H9 (cell line): ENCODE measurements around the gene INPP5A. TPM values are rescaled to one million over a fixed set of nuclear protein-coding genes. Genes with fewer than 3 reads are reported as not detected.
A peak's percentile ranks its signal among the peaks of the same experiment; 100 is the strongest.

ENCODE experiments used
- DNase-seq: peaks from one replicate; pipeline ENCODE4 v3.0.0-alpha.2; 2017
- H2AFZ ChIP-seq: one replicate; pipeline ENCODE4 v1.6.1; 2013; ENCODE audit warnings: mild to moderate bottlenecking, low read length, control low read depth, moderate library complexity
- H2AK5ac ChIP-seq: 2 replicates; pipeline ENCODE4 v1.6.1; 2013; ENCODE audit warnings: low read length, control low read depth, mixed read lengths; ENCODE audit not compliant: insufficient read length
- H2BK120ac ChIP-seq: one replicate; pipeline ENCODE4 v1.6.1; 2013; ENCODE audit warnings: low read depth, mild to moderate bottlenecking, low read length, control low read depth, inconsistent platforms; ENCODE audit not compliant: poor library complexity, severe bottlenecking
- H2BK12ac ChIP-seq: 2 replicates; pipeline ENCODE4 v1.6.1; 2013; ENCODE audit warnings: low read length, control low read depth, mixed read lengths, low read depth; ENCODE audit not compliant: insufficient read length
- H2BK15ac ChIP-seq: 2 replicates; pipeline ENCODE4 v1.6.1; 2013; ENCODE audit warnings: low read depth, low read length, control low read depth
- H2BK20ac ChIP-seq: one replicate; pipeline ENCODE4 v1.6.1; 2013; ENCODE audit warnings: low read depth, mild to moderate bottlenecking, low read length, control low read depth, inconsistent platforms; ENCODE audit not compliant: poor library complexity, severe bottlenecking
- H2BK5ac ChIP-seq: 2 replicates; pipeline ENCODE4 v1.6.1; 2013; ENCODE audit warnings: low read length, control low read depth, mixed read lengths; ENCODE audit not compliant: insufficient read length
- H3K14ac ChIP-seq: 2 replicates; pipeline ENCODE4 v1.6.1; 2013; ENCODE audit warnings: low read length, control low read depth; ENCODE audit not compliant: insufficient read depth
- H3K18ac ChIP-seq: 2 replicates; pipeline ENCODE4 v1.6.1; 2013; ENCODE audit warnings: low read depth, mild to moderate bottlenecking, mixed read lengths, low read length, control low read depth; ENCODE audit not compliant: insufficient read length
- H3K23ac ChIP-seq: 2 replicates; pipeline ENCODE4 v1.6.1; 2013; ENCODE audit warnings: low read length, control low read depth, mixed read lengths, low read depth; ENCODE audit not compliant: insufficient read length
- H3K23me2 ChIP-seq: 2 replicates; pipeline ENCODE4 v1.6.1; 2013; ENCODE audit warnings: low read depth, mild to moderate bottlenecking, mixed read lengths, low read length, control low read depth; ENCODE audit not compliant: insufficient read length, poor library complexity, severe bottlenecking
- H3K27ac ChIP-seq: 2 replicates; pipeline ENCODE4 v1.5.1; 2013; ENCODE audit warnings: low read length, control low read depth, mixed read lengths, low read depth; ENCODE audit not compliant: insufficient read length
- H3K27me3 ChIP-seq: 2 replicates; pipeline ENCODE4 v1.6.1; 2013; ENCODE audit warnings: low read length, control low read depth, inconsistent platforms; ENCODE audit not compliant: insufficient read depth
- H3K4ac ChIP-seq: 2 replicates; pipeline ENCODE4 v1.6.1; 2013; ENCODE audit warnings: low read depth, mild to moderate bottlenecking, control low read depth, inconsistent platforms, low read length, moderate library complexity
- H3K4me1 ChIP-seq: 2 replicates; pipeline ENCODE4 v1.6.1; 2013; ENCODE audit warnings: low read length, control low read depth, inconsistent platforms; ENCODE audit not compliant: insufficient read depth
- H3K4me2 ChIP-seq: 2 replicates; pipeline ENCODE4 v1.6.1; 2013; ENCODE audit warnings: low read length, control low read depth, mixed read lengths; ENCODE audit not compliant: insufficient read length, insufficient read depth
- H3K56ac ChIP-seq: 2 replicates; pipeline ENCODE4 v1.6.1; 2013; ENCODE audit warnings: low read depth, mild to moderate bottlenecking, mixed read lengths, low read length, control low read depth; ENCODE audit not compliant: insufficient read length
- H3K79me1 ChIP-seq: 2 replicates; pipeline ENCODE4 v1.6.1; 2013; ENCODE audit warnings: low read depth, mild to moderate bottlenecking, moderate library complexity, low read length, control low read depth, inconsistent platforms; ENCODE audit not compliant: insufficient read depth, poor library complexity, severe bottlenecking
- H3K79me2 ChIP-seq: 2 replicates; pipeline ENCODE4 v1.6.1; 2013; ENCODE audit warnings: low read length, control low read depth, inconsistent platforms; ENCODE audit not compliant: insufficient read depth
- H3K9ac ChIP-seq: 2 replicates; pipeline ENCODE4 v1.6.1; 2013; ENCODE audit warnings: low read length, control low read depth, mixed read lengths; ENCODE audit not compliant: insufficient read length; ENCODE audit errors: extremely low read depth
- H3K9me3 ChIP-seq: one replicate; pipeline ENCODE4 v1.6.1; 2013; ENCODE audit warnings: low read depth, low read length, inconsistent platforms; ENCODE audit not compliant: control insufficient read depth
- H3T11ph ChIP-seq: one replicate; pipeline ENCODE4 v1.6.1; 2013; ENCODE audit warnings: mild to moderate bottlenecking, low read length, control low read depth, inconsistent platforms
- H4K20me1 ChIP-seq: one replicate; pipeline ENCODE4 v1.6.1; 2013; ENCODE audit not compliant: control insufficient read depth, insufficient read length, insufficient read depth
- H4K5ac ChIP-seq: 2 replicates; pipeline ENCODE4 v1.6.1; 2013; ENCODE audit warnings: low read depth, mild to moderate bottlenecking, mixed read lengths, low read length, control low read depth; ENCODE audit not compliant: insufficient read length
- H4K8ac ChIP-seq: replicated peaks from 2 replicates; pipeline ENCODE4 v1.6.1; 2013; ENCODE audit warnings: low read length, control low read depth, mixed read lengths, low read depth; ENCODE audit not compliant: insufficient read length
- H4K91ac ChIP-seq: 2 replicates; pipeline ENCODE4 v1.6.1; 2013; ENCODE audit warnings: low read depth, mild to moderate bottlenecking, moderate library complexity, mixed read lengths, low read length, control low read depth; ENCODE audit not compliant: insufficient read length
- H3K27ac Mint-ChIP-seq, 3 experiments: 2 replicates in 2 of 3; 3 replicates in 1 of 3; pipeline ENCODE4 v1.8.0; 2020 to 2021; ENCODE audit warnings: mixed read lengths in 3 of 3, mild to moderate bottlenecking in 1 of 3, moderate library complexity in 1 of 3
- H3K27me3 Mint-ChIP-seq: 2 replicates; pipeline ENCODE4 v1.8.0; 2021; ENCODE audit warnings: low read depth, mild to moderate bottlenecking, moderate library complexity, mixed read lengths
- H3K36me3 Mint-ChIP-seq, 3 experiments: 2 replicates in 2 of 3; 3 replicates in 1 of 3; pipeline ENCODE4 v1.8.0; 2020 to 2021; ENCODE audit warnings: low read depth in 3 of 3, mixed read lengths in 3 of 3; ENCODE audit not compliant: insufficient read depth in 1 of 3
- H3K4me1 Mint-ChIP-seq, 2 experiments: 2 replicates each; pipeline ENCODE4 v1.8.0; 2020; ENCODE audit warnings: mixed read lengths in 2 of 2
- H3K4me3 Mint-ChIP-seq, 2 experiments: 2 replicates in 1 of 2; 3 replicates in 1 of 2; pipeline ENCODE4 v1.8.0; 2020 to 2021; ENCODE audit warnings: mild to moderate bottlenecking in 2 of 2, mixed read lengths in 2 of 2, moderate library complexity in 1 of 2
- H3K9me3 Mint-ChIP-seq, 2 experiments: 2 replicates in 1 of 2; 3 replicates in 1 of 2; pipeline ENCODE4 v1.8.0; 2020; ENCODE audit warnings: mild to moderate bottlenecking in 2 of 2, mixed read lengths in 2 of 2, moderate library complexity in 1 of 2
- WGBS: extraction: QIAGEN DNeasy Blood & Tissue Kit; methylation state at CpG from one replicate; pipeline ENCODE4 v1.1.7; 2013; ENCODE audit warnings: missing lambda C conversion rate, low lambda C conversion rate, mixed read lengths; ENCODE audit not compliant: insufficient read length; ENCODE audit errors: extremely low coverage; 5-methylcytosine and 5-hydroxymethylcytosine counted together
- total RNA-seq: library from RNA; stranded (reverse); gene quantifications from 2 replicates; pipeline ENCODE4 v1.2.1, GENCODE V29; 2021
- TF ChIP-seq, protein P1 (sequence below): fragments of 200-600 bp; sonication (generic); conservative IDR thresholded peaks from 3 replicates; pipeline ENCODE4 v1.8.0; 2021; ENCODE audit warnings: antibody characterized with exemption, mild to moderate bottlenecking

INPP5A gene
- total RNA-seq, 1 experiment from 2014 or later, result 17.7 TPM

DNA sequence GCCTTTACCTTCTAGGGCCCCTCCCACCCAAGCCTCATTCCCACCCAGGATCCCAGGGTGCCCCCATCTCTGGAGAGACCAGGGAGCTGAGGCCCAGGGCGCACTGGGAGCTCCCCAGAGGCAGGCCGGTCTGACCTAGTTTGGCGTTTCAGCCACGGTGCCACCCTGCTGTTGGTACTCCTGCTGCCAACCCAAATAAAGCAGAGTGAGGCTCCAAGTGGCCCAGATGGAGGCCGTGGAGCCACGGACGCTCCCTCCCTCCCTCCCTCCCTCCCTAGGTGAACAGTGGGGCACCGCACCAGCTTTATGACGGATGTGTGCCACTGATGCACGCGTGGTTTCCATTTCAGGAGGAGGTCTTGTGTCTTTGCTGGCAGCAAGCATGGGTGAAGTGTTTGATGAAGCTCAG, 1.8 kb downstream of the INPP5A start:
- Histone ChIP-seq H3K4me2 (no peak overlapping the region), H3K4me1 (no peaks in the 10 kb centered on the region; the same call in 1 of the 2 replicates), H2BK5ac (no peak overlapping the region), H2BK120ac (no peak overlapping the region), H3K27me3 (no peaks in the 10 kb centered on the region; the same call in 1 of the 2 replicates), H3K23me2 (peaks cover 8% of the 10 kb centered on the region), H3K27ac (no peak overlapping the region), H2AK5ac (no peak overlapping the region), H3K56ac (no peak overlapping the region), H3K4ac (no peak overlapping the region), H2BK12ac (no peak overlapping the region), H3K9ac (no peak overlapping the region), H2AFZ (no peak overlapping the region), H3K79me1 (peaks cover 5% of the 10 kb centered on the region), H2BK20ac (no peak overlapping the region), H3K79me2 (no peaks in the 10 kb centered on the region), H3K23ac (no peak overlapping the region), H4K91ac (no peak overlapping the region), H3K14ac (no peak overlapping the region), H4K5ac (no peak overlapping the region), H2BK15ac (no peak overlapping the region), H3K18ac (no peak overlapping the region), H4K20me1 (peaks cover 3% of the 10 kb centered on the region), H3K9me3 (no peaks in the 10 kb centered on the region), H3T11ph (no peak overlapping the region), H4K8ac (no peak overlapping the region)
- Mint-ChIP-seq H3K4me3 (peak overlapping the region in 1 of 2 experiments; percentile 25; a peak in 1 of 5 replicates), H3K27me3 (peaks cover 29% of the 10 kb centered on the region), H3K9me3 (no peaks in the 10 kb centered on the region), H3K27ac (no peak overlapping the region), H3K4me1 (peaks cover 42 to 60% of the 10 kb centered on the region in 2 experiments), H3K36me3 (peaks cover 0 to 4% (median 0%) of the 10 kb centered on the region in 3 experiments; a peak in 2 of 7 replicates)
- WGBS, result no CpG with 5 or more reads among the region's 11 CpGs
- TF ChIP-seq, protein P1, sequence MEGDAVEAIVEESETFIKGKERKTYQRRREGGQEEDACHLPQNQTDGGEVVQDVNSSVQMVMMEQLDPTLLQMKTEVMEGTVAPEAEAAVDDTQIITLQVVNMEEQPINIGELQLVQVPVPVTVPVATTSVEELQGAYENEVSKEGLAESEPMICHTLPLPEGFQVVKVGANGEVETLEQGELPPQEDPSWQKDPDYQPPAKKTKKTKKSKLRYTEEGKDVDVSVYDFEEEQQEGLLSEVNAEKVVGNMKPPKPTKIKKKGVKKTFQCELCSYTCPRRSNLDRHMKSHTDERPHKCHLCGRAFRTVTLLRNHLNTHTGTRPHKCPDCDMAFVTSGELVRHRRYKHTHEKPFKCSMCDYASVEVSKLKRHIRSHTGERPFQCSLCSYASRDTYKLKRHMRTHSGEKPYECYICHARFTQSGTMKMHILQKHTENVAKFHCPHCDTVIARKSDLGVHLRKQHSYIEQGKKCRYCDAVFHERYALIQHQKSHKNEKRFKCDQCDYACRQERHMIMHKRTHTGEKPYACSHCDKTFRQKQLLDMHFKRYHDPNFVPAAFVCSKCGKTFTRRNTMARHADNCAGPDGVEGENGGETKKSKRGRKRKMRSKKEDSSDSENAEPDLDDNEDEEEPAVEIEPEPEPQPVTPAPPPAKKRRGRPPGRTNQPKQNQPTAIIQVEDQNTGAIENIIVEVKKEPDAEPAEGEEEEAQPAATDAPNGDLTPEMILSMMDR, result no peak
- no peak for DNase-seq
